Esophagus squamous epithelium (tissue), 5 donors: ENCODE measurements around the gene INPP5F. TPM values are rescaled to one million over a fixed set of nuclear protein-coding genes. Genes with fewer than 3 reads are reported as not detected.

Source experiments
- DNase-seq: peaks from one replicate; lab custom pipeline; 2025; lab: John Stamatoyannopoulos, UW
- H3K27ac ChIP-seq, 4 donors: fragments of 200-600 bp; sonication (generic); one replicate each; pipeline ENCODE4 v1.5.1; 2016 to 2019; ENCODE audit warnings: mild to moderate bottlenecking in 1 of 4
- H3K27me3 ChIP-seq, 4 donors: fragments of 200-600 bp; sonication (generic); 1 replicate in 3 of 4; 2 replicates in 1 of 4; pipeline versions ENCODE4 v1.5.1 to v1.6.0; 2017 to 2021; ENCODE audit warnings: antibody characterized with exemption in 1 of 4
- H3K36me3 ChIP-seq, 3 donors: fragments of 200-600 bp; sonication (generic); one replicate each; pipeline ENCODE4 v1.5.1; 2016 to 2019
- H3K4me1 ChIP-seq, 3 donors: fragments of 200-600 bp; sonication (generic); one replicate each; pipeline ENCODE4 v1.5.1; 2017 to 2019
- H3K4me3 ChIP-seq, 4 donors: fragments of 200-600 bp; sonication (generic); 1 replicate in 3 of 4; 2 replicates in 1 of 4; pipeline ENCODE4 v1.5.1; 2016 to 2019; ENCODE audit warnings: mild to moderate bottlenecking in 2 of 4, moderate library complexity in 1 of 4
- H3K9me3 ChIP-seq, 3 donors: fragments of 200-600 bp; sonication (generic); one replicate each; pipeline ENCODE4 v1.5.1; 2016 to 2019
- CTCF ChIP-seq, 6 experiments: fragments of 450-650 bp in 4 of 6; fragments of 200-600 bp in 2 of 6; sonication (generic) in 2 of 6; IDR thresholded peaks; one replicate each; pipeline ENCODE4 v1.5.1; 2016 to 2019; ENCODE audit warnings: antibody characterized with exemption in 6 of 6, mild to moderate bottlenecking in 4 of 6, moderate library complexity in 4 of 6
- POLR2A ChIP-seq, 4 donors: fragments of 450-650 bp; IDR thresholded peaks; one replicate each; pipeline ENCODE4 v1.6.1; 2017; ENCODE audit warnings: antibody characterized with exemption in 4 of 4, mild to moderate bottlenecking in 4 of 4, moderate library complexity in 3 of 4
- WGBS, 2 donors: methylation state at CpG; one replicate each; pipeline ENCODE4 v1.1.5; 2018; 5-methylcytosine and 5-hydroxymethylcytosine counted together
- intact Hi-C: fragments of 100-400 bp; cut with DNase I; formaldehyde crosslinking; loops from one replicate; pipeline ENCODE4 v1.15.0; 2022
- total RNA-seq, 4 donors: library from RNA; depleted of rRNA; stranded (reverse); fragments of >200 nt; gene quantifications; one replicate each; pipeline ENCODE4 v1.1.0, GENCODE V29; 2016
- donor health status: DM: yes; HTN: yes; CAD: no.

The INPP5F gene
- total RNA-seq, 4 donors from 2014 or later, result 5.3 to 11.4 (median 9.4) TPM

- Histone ChIP-seq H3K36me3 (peaks cover 0 to 26% (median 5%) of the 10 kb centered on the region in 3 donors), H3K27ac (no peak overlapping the region), H3K27me3 (no peaks in the 10 kb centered on the region), H3K4me3 (no peak overlapping the region), H3K9me3 (no peaks in the 10 kb centered on the region), H3K4me1 (peaks cover 0 to 32% (median 3%) of the 10 kb centered on the region in 3 donors)
- WGBS, 2 donors, result 61 to 73% methylated on average over 7 of the region's 7 CpGs
- no peak for DNase-seq
- no peak for TF ChIP-seq POLR2A (IDR thresholded peaks at IDR 0.05)
- no peak for TF ChIP-seq CTCF (IDR thresholded peaks at IDR 0.05)
- intact Hi-C loops, result loop anchor here (10.0 kb wide), 2 partner anchors 116 to 176 kb away; no protein-coding TSS in a partner anchor
These were observed 135.2 kb downstream of the INPP5F start for GRCh38 chr10:119860866-119861607.

- DNase-seq, result no peak
- no peak overlapping the region for H3K4me3 ChIP-seq
- peaks cover 0 to 11% (median 0%) of the 10 kb centered on the region in 3 donors for H3K36me3 ChIP-seq
- no peaks in the 10 kb centered on the region for H3K9me3 ChIP-seq
- no peaks in the 10 kb centered on the region for H3K27me3 ChIP-seq
- H3K27ac ChIP-seq, result no peak overlapping the region
- whole genome bisulfite sequencing, 2 donors, result 60 to 74% methylated on average over 1 of the region's 1 CpG
- intact Hi-C loops, result loop anchor here (10.0 kb wide), 2 partner anchors 118 to 178 kb away; no protein-coding TSS in a partner anchor
- no peak for TF ChIP-seq POLR2A (IDR thresholded peaks at IDR 0.05)
- no peak for TF ChIP-seq CTCF (IDR thresholded peaks at IDR 0.05)
- peaks cover 0 to 40% (median 3%) of the 10 kb centered on the region in 3 donors for H3K4me1 ChIP-seq
These were observed 136.7 kb downstream of the INPP5F start for GRCh38 chr10:119862524-119862923.

- H3K36me3 ChIP-seq, result no peaks in the 10 kb centered on the region
- no peak overlapping the region for H3K27ac ChIP-seq
- H3K4me3 ChIP-seq, result no peak overlapping the region
- no peak for DNase-seq
- H3K9me3 ChIP-seq, result no peaks in the 10 kb centered on the region
- TF ChIP-seq CTCF (IDR thresholded peaks at IDR 0.05), result no peak
- TF ChIP-seq POLR2A (IDR thresholded peaks at IDR 0.05), result no peak
- H3K4me1 ChIP-seq, result peaks cover 0 to 42% (median 3%) of the 10 kb centered on the region in 3 donors
- no peaks in the 10 kb centered on the region for H3K27me3 ChIP-seq
- intact Hi-C loops, result loop anchor here (10.0 kb wide), 2 partner anchors 119 to 179 kb away; no protein-coding TSS in a partner anchor
- 60 to 62% methylated on average over 3 of the region's 4 CpGs for WGBS, 2 donors
These were observed 138.2 kb downstream of the INPP5F start for GRCh38 chr10:119863951-119864565.

- no peak for TF ChIP-seq CTCF (IDR thresholded peaks at IDR 0.05)
- no peak for TF ChIP-seq POLR2A (IDR thresholded peaks at IDR 0.05)
These were observed 139.9 kb downstream of the INPP5F start for GRCh38 chr10:119865699-119866240.

More at GRCh38 chr10:119865699-119866240, 139.9 kb downstream of the INPP5F start:
- no peaks in the 10 kb centered on the region for H3K27me3 ChIP-seq
- no peaks in the 10 kb centered on the region for H3K9me3 ChIP-seq
- intact Hi-C loops, result loop anchor here (10.0 kb wide), 2 partner anchors 121 to 181 kb away; no protein-coding TSS in a partner anchor
- H3K4me1 ChIP-seq, result peaks cover 6 to 44% (median 14%) of the 10 kb centered on the region in 3 donors
- H3K36me3 ChIP-seq, result no peaks in the 10 kb centered on the region
- no peak overlapping the region for H3K4me3 ChIP-seq
- no peak overlapping the region for H3K27ac ChIP-seq
- 81 to 91% methylated on average over 6 of the region's 6 CpGs for WGBS, 2 donors
- no peak for DNase-seq
